ENCODE measurements around the gene ZSWIM6.

Gene ZSWIM6

GRCh38 chr5:61330845-61331406 lies 1.1 kb upstream of the ZSWIM6 start:
- DNase-seq (ENCODE audit: extremely low read depth in 1 of 2, low read depth in 1 of 2) = peak in 1 of 2 donors; percentile 63

- peak in 1 of 2 donors; percentile 20 for DNase-seq (ENCODE audit: extremely low read depth in 1 of 2, low read depth in 1 of 2)
Observed at GRCh38 chr5:61332358-61332749, 296 bp downstream of the ZSWIM6 start.

GRCh38 chr5:61332851-61333320 lies 828 bp downstream of the ZSWIM6 start:
- DNase-seq (ENCODE audit: extremely low read depth in 1 of 2, low read depth in 1 of 2) = no peak

GRCh38 chr5:61333321-61333953 lies 1.4 kb downstream of the ZSWIM6 start:
- peak in 1 of 2 donors; percentile 12 for DNase-seq (ENCODE audit: extremely low read depth in 1 of 2, low read depth in 1 of 2)

- no peak for DNase-seq (ENCODE audit: extremely low read depth in 1 of 2, low read depth in 1 of 2)
Observed at GRCh38 chr5:61333954-61334867, 2.2 kb downstream of the ZSWIM6 start.

GRCh38 chr5:61334868-61335615 lies 3.0 kb downstream of the ZSWIM6 start:
- DNase-seq (ENCODE audit: extremely low read depth in 1 of 2, low read depth in 1 of 2) = no peak

- no peak for DNase-seq (ENCODE audit: extremely low read depth in 1 of 2, low read depth in 1 of 2)
Observed at GRCh38 chr5:61339764-61340163, 7.7 kb downstream of the ZSWIM6 start.

- no peak for DNase-seq (ENCODE audit: extremely low read depth in 1 of 2, low read depth in 1 of 2)
Observed at GRCh38 chr5:61340775-61341361, 8.8 kb downstream of the ZSWIM6 start.

- DNase-seq (ENCODE audit: extremely low read depth in 1 of 2, low read depth in 1 of 2) = no peak
Observed at GRCh38 chr5:61342071-61342501, 10.0 kb downstream of the ZSWIM6 start.

GRCh38 chr5:61344187-61344944 lies 12.3 kb downstream of the ZSWIM6 start:
- no peak for DNase-seq (ENCODE audit: extremely low read depth in 1 of 2, low read depth in 1 of 2)

- no peak for DNase-seq (ENCODE audit: extremely low read depth in 1 of 2, low read depth in 1 of 2)
Observed at GRCh38 chr5:61346511-61346910, 14.5 kb downstream of the ZSWIM6 start.

- no peak for DNase-seq (ENCODE audit: extremely low read depth in 1 of 2, low read depth in 1 of 2)
Observed at GRCh38 chr5:61347080-61347479, 15.0 kb downstream of the ZSWIM6 start.

- no peak for DNase-seq (ENCODE audit: extremely low read depth in 1 of 2, low read depth in 1 of 2)
Observed at GRCh38 chr5:61348447-61348846, 16.4 kb downstream of the ZSWIM6 start.

- DNase-seq (ENCODE audit: extremely low read depth in 1 of 2, low read depth in 1 of 2) = no peak
Observed at GRCh38 chr5:61349935-61350334, 17.9 kb downstream of the ZSWIM6 start.

- no peak for DNase-seq (ENCODE audit: extremely low read depth in 1 of 2, low read depth in 1 of 2)
Observed at GRCh38 chr5:61350535-61350934, 18.5 kb downstream of the ZSWIM6 start.

GRCh38 chr5:61351733-61352132 lies 19.7 kb downstream of the ZSWIM6 start:
- no peak for DNase-seq (ENCODE audit: extremely low read depth in 1 of 2, low read depth in 1 of 2)

GRCh38 chr5:61352180-61352579 lies 20.1 kb downstream of the ZSWIM6 start:
- DNase-seq (ENCODE audit: extremely low read depth in 1 of 2, low read depth in 1 of 2) = no peak

GRCh38 chr5:61352612-61353156 lies 20.6 kb downstream of the ZSWIM6 start:
- DNase-seq (ENCODE audit: extremely low read depth in 1 of 2, low read depth in 1 of 2) = no peak

GRCh38 chr5:61353293-61353692 lies 21.2 kb downstream of the ZSWIM6 start:
- DNase-seq (ENCODE audit: extremely low read depth in 1 of 2, low read depth in 1 of 2) = no peak

- DNase-seq (ENCODE audit: extremely low read depth in 1 of 2, low read depth in 1 of 2) = no peak
Observed at GRCh38 chr5:61354199-61354598, 22.1 kb downstream of the ZSWIM6 start.
